Right lobe of liver (tissue), 4 donors: ENCODE data around the gene DYNC1LI2.

Experiments used
- CTCF ChIP-seq, 4 donors: fragments of 200-600 bp in 3 of 4; fragments of 450-650 bp in 1 of 4; IDR thresholded peaks; one replicate each; pipeline versions ENCODE4 v1.5.1 to v1.8.0; 2016 to 2022; ENCODE audit warnings: antibody characterized with exemption in 4 of 4, mild to moderate bottlenecking in 2 of 4
- POLR2A ChIP-seq: fragments of 450-650 bp; IDR thresholded peaks from one replicate; pipeline ENCODE4 v1.6.1; 2017; ENCODE audit warnings: antibody characterized with exemption, mild to moderate bottlenecking
- donor health status: DM: no; HTN: no; CAD: no.
- donor health status: DM: no; HTN: no; CAD: no.
- donor health status: DM: no; HTN: yes; CAD: no.

- TF ChIP-seq POLR2A (no peak), CTCF (IDR thresholded peaks at IDR 0.05) (no peak)
Observed at GRCh38 chr16:66714654-66715307, 36.6 kb downstream of the DYNC1LI2 start.
